GM18517 (cell line): ENCODE data around the gene KMT2C.
"Not testable (repeated sequence)": the region's sequence is repeated elsewhere in the genome, so short reads cannot be mapped to it uniquely, and the experiment has no call there.

Source experiments
- ATAC-seq: cut with Tn5 transposase; IDR thresholded peaks from one replicate; pipeline ENCODE4 v1.9.1; 2021; ENCODE audit warnings: mild to moderate bottlenecking, moderate library complexity; ENCODE audit not compliant: unreplicated experiment

The KMT2C gene

GRCh38 chr7:152435384-152436110 is at the start of gene KMT2C:
Gene KMT2C, minus strand, starts transcription at chr7:152436003. Its CDS starts 217 bp downstream, at chr7:152435786.
- no peak for ATAC-seq

- ATAC-seq: no peak
Observed at GRCh38 chr7:152481082-152481481, 45.3 kb upstream of the KMT2C start.

DNA sequence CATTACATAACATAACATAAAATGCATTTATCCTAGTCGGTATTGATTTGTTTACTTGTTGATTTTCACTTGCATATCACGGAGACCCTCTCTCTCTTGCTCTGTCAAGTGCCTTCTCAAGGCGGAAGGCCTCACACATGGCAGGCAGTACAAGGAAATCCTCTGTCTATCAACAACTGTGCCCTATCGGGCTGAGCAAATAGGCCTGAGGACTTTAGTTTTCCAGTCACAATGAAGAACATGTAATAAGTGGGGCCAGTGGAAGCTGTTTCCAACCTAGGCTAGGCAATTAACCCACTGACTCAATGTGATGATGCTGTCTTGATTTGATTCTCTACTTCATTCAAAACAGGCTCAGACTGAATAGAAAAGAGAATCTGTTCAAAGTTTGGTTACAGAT is 44.9 kb upstream of the KMT2C start:
- no peak for ATAC-seq

DNA sequence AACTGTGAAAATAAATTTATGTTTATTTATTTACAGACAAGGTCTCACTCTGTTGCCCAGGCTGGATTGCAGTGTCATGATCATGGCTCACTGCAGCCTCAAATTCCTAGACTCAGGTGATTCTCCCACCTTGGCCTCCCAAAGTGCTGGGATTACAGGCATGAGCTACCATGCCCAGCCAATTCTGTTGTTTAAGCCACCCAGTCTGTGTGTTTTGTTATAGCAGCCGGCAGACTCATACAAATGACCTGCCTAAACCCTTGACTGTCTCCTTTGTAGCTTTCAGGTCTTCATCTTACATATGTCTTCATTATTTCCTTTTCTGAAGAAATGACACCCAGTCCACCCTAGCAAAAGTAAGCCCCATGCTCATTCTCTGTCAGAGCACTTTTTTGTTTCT is 43.8 kb upstream of the KMT2C start:
- no peak for ATAC-seq

GRCh38 chr7:152478140-152478539 is 42.3 kb upstream of the KMT2C start:
- ATAC-seq: no peak

DNA sequence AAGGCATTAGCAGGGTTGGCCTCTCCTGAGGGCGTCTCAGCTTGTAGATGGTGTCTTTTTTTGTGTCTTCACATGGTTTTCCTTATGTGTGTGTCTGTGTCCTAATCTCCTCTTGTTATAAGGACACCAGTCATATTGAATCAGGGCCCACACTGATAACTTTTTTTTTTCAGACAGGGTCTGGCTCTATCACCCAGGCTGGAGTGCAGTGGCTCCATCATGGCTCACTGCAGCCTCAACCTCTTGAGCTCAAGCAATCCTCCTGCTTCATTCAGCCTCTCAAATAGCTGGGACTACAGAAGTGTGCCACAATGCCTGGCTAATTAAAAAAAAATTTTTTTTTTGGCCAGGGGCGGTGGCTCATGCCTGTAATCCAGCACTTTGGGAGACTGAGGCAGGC is 41.3 kb upstream of the KMT2C start:
- ATAC-seq: no peak

GRCh38 chr7:152476551-152476950 is 40.7 kb upstream of the KMT2C start:
- no peak for ATAC-seq

- not testable (repeated sequence) for ATAC-seq
Observed at GRCh38 chr7:152471023-152471620, 35.3 kb upstream of the KMT2C start.

DNA sequence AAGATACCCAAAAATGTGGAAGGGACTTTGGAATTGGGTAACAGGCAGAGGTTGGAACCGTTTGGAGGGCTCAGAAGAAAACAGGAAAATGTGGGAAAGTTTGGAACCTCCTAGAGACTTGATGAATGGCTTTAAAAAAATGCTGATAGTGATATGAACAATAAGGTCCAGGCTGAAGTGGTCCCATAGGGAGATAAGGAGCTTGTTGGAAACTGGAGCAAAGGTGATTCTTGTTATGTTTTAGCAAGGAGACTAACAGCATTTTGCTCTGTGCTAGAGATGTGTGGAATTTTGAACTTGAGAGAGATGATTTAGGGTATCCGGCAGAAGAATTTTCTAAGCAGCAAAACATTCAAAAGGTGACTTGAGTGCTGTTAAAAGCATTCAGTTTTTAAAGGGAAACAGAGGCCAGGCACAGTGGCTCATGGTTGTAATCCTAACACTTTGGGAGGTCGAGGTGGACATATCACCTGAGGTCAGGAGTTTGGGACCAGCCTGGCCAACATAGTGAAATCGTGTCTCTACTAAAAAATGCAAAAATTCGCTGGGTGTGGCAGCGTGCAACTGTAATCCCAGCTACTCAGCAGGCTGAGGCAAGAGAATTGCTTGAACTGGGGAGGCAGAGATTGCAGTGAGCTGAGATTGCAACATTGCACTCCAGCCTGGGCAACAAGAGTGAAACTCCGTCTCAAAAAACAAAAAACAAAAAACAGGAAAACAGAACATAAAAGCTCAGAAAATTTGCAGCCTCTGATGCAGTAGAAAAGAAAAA is 34.6 kb upstream of the KMT2C start:
- ATAC-seq: not testable (repeated sequence)

GRCh38 chr7:152469576-152469975 is 33.8 kb upstream of the KMT2C start:
- not testable (repeated sequence) for ATAC-seq

DNA sequence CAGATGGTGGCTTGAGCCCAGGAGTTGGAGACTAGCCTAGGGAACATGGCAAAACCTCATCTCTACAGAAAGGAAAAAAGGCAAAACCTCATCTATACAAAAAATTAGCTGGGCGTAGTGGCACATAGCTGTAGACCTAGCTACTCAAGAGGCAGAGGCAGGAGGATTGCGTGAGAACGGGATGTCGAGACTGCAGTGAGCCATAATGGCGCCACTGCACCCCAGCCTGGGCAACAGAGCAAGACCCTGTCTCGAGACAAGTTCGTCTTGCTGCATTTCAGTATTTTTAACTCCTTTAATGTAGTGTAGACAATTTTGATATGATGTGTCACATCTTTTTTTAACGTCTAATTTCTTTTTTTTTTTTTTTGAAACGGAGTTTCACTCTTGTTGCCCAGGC is 31.4 kb upstream of the KMT2C start:
- no peak for ATAC-seq

DNA sequence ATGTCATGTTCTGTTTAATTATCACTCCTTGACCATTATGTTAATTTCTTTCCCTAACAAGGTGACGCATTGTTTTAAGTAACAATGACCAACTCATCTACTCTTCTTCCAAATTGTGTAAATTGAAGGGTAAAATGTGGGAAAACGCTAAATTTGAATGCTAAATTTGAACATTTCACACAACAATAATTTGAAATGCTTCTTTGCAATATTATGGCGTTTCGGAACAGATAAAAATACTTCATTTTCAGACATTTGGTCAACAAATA is 29.2 kb upstream of the KMT2C start:
- ATAC-seq: no peak

DNA sequence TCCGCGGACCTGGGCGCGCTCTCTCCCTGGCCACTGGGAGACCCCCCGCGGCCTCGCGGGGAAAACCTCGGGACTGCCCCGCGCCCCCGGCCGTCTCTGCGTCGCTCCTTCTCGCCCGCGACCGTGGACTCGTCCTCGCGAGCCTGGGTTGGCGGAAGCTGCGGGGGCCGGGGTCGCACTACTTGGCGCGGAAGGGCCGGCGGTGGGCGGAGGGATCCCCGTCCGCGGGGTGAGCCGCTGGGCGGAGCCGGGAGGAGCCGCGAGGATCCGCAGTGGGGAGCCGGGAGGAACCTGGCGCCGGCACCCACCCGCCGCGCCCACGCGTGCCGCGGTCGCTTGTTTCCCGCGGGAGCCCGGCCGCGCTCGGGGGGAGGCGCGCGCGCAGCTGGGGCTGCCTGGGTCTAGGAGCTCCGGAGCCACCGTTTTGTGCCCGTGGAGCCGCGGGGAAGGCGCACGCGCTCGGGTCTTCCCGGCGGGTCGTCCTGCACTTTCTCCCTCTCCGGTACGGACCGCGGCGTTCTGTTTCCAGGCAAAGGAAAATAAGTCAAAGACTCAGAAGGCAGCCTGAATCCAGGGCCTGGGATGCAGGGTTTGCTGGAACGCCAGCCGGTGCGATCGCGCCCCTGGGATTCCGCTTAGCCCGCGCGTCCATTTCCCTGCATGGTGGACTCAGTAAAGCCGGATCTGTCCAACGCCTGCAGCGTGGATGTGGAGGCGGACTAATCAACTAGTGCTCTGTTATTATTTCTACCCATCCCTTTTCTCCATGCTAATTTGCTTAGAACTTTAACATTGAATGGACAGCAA is 28.7 kb upstream of the KMT2C start:
- ATAC-seq: peak; percentile 34

DNA sequence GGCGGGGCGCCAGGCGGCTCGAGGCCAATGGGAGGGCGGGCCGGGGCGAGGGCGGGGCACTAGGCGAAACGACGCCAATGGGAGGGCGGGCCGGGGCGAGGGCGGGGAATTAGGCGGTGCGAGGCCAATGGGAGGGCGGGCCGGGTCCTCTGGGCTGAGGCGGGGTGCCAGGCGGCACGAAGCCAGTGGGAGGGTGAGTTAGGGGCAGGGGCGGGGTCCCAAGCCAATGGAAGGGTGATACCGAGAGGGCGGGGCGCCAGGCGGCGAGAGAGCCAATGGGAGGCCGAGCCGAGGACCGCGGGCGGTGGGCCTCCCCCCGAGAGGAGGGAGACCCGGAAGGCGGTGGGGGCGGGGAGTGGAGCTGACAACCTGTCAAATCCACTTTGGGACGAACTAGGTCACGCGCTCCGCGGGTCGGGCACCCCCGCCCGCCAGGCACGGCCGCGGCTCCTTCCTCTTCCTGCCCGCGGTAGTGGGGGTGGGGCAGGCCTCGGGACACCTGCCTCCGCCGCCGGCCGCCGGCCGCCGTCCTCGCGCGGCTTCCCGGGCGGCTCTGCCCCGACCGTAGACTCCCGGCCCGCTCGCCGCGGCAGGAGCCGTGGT is 28.0 kb upstream of the KMT2C start:
- peak; percentile 86 for ATAC-seq

DNA sequence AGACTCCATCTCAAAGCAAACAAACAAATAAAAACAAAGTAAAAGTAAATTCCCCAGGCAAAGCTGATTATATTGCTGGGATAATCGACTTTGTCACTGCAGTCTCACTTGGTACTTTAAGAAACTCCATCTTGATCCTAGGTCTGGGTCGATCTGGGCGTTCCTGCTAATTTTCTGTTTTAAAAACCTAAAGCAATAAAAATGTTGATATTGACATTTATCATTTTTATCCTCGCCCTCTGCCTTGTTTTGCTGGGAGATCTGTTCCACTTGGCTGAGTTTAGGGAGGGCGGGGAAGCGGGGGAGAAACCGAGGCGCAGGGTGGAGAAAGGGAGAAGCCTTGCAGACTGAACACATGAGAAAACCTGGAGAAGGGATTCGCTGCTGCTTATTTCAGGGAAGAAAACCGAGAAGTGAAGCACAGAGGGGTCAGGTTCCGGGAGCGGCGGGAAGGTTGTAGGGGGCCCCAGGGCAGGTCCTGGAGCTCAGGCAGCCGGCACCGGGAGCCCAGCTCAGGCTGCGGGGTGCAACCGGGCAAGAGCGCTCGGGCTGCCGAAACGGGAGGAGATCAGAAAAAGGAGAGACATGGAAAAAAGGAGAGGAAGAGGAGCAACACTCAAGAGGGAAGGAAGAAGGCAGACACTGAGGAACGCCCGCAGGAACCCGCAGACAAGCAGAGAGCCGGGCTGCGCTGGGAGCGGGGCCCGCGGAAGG is 27.3 kb upstream of the KMT2C start:
- ATAC-seq: peak; percentile 48

- no peak for ATAC-seq
Observed at GRCh38 chr7:152459724-152460251, 24.0 kb upstream of the KMT2C start.

- ATAC-seq: no peak
Observed at GRCh38 chr7:152451356-152451755, 15.6 kb upstream of the KMT2C start.

GRCh38 chr7:152445386-152446008 is 9.7 kb upstream of the KMT2C start:
- ATAC-seq: not testable (repeated sequence)

DNA sequence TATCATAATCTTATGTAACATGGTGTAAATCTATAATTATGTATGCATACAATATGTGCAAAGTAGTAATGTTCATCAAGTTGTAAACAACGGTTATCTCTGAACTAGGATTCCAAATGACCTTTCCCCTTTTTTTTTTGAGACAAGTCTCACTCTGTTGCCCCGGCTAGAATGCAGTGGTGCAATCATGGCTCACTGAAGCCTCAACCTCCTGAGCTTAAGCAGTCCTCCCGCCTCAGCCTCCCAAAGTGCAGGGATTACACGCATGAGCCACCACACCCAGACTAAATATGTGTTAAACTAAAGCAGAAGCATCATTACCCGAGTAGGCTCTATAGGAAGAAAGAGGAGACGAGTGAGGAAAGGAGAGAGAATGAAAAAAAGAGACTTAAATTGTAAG is 7.8 kb upstream of the KMT2C start:
- ATAC-seq: no peak
